Choroid plexus epithelial cell (primary cell): Measurements from ENCODE around the gene LARP4.
A peak's percentile ranks its signal among the peaks of the same experiment; 100 is the strongest.

Experiments
- DNase-seq: peaks from one replicate; pipeline ENCODE4 v3.0.0-alpha.2; 2010; ENCODE audit warnings: low read depth
- H3K4me3 ChIP-seq: 2 replicates; pipeline ENCODE4 v1.5.1; 2011; ENCODE audit warnings: low read depth, mild to moderate bottlenecking, control low read depth, low read length, moderate library complexity
- TF ChIP-seq, protein P1 (sequence below): conservative IDR thresholded peaks from 2 replicates; pipeline ENCODE4 v1.5.1; 2011; ENCODE audit warnings: low read depth, mild to moderate bottlenecking, control low read depth, inconsistent platforms, low read length, moderate library complexity

LARP4 gene

GRCh38 chr12:50452795-50453194 is 52.1 kb downstream of the LARP4 start:
- TF ChIP-seq, protein P1, sequence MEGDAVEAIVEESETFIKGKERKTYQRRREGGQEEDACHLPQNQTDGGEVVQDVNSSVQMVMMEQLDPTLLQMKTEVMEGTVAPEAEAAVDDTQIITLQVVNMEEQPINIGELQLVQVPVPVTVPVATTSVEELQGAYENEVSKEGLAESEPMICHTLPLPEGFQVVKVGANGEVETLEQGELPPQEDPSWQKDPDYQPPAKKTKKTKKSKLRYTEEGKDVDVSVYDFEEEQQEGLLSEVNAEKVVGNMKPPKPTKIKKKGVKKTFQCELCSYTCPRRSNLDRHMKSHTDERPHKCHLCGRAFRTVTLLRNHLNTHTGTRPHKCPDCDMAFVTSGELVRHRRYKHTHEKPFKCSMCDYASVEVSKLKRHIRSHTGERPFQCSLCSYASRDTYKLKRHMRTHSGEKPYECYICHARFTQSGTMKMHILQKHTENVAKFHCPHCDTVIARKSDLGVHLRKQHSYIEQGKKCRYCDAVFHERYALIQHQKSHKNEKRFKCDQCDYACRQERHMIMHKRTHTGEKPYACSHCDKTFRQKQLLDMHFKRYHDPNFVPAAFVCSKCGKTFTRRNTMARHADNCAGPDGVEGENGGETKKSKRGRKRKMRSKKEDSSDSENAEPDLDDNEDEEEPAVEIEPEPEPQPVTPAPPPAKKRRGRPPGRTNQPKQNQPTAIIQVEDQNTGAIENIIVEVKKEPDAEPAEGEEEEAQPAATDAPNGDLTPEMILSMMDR, result no peak
- H3K4me3 ChIP-seq, result no peak overlapping the region
- no peak for DNase-seq

GRCh38 chr12:50453872-50454271 is 53.2 kb downstream of the LARP4 start:
- no peak overlapping the region for H3K4me3 ChIP-seq
- TF ChIP-seq, protein P1, result no peak
- DNase-seq, result peak; percentile 21

GRCh38 chr12:50458606-50459005 is 57.9 kb downstream of the LARP4 start:
- peak; percentile 40 for DNase-seq
- H3K4me3 ChIP-seq, result no peak overlapping the region
- TF ChIP-seq, protein P1, result no peak

DNA sequence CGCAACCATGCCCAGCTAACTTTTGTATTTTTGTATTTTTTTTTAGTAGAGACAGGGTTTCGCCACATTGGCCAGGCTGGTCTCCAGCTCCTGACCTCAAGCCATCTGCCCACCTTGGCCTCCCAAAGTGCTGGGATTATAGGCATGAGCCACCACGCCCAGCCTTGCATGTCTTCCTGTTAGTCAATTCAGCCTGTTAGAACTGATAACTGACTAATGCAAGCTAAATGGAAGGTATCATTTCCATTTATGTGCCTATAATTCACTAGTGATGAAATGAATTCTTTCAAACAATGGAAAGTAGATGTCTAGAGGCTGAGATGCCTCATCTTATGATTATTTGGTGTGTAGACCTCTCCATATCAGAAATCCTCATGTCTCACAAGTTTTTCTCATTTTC is 66.8 kb downstream of the LARP4 start:
- TF ChIP-seq, protein P1, result no peak
- no peak for DNase-seq

DNA sequence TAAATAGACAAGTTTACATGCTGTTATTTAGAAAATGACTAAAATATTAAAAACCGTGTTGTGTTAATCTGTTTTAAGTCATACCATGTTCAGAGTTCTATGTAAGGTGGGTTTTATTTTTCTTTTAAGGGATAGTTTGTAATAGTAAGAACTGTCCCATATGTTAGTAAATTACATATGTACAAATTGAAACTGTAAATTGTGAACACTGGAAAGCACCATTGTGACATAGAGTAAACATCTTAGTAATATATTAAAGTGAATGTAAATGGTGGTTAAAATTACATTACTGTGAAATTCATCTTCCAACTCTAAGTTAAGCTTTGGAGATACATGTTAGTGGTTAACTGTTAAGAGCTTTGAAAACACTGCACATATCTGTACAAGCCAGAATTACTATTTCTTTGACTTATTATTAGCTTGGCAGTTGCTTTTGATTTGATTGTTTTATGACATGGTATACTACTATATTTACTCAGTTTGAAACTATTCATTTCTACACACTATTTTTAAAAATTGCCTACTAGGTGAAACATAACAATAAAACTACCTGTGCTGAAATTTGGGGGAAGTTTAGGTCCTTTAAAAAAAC is 76.7 kb downstream of the LARP4 start:
- no peak overlapping the region for H3K4me3 ChIP-seq
- TF ChIP-seq, protein P1, result no peak
- no peak for DNase-seq

More for the DNA sequence above, 66.8 kb downstream of the LARP4 start:
- H3K4me3 ChIP-seq, result no peak overlapping the region

GRCh38 chr12:50482571-50482970 is 81.9 kb downstream of the LARP4 start:
- TF ChIP-seq, protein P1, result no peak
- H3K4me3 ChIP-seq, result no peak overlapping the region
- peak; percentile 15 for DNase-seq

GRCh38 chr12:50483488-50483887 is 82.8 kb downstream of the LARP4 start:
- TF ChIP-seq, protein P1, result no peak
- DNase-seq, result no peak
- no peak overlapping the region for H3K4me3 ChIP-seq
